GM11168 (cell line): ENCODE data around the gene CENPP.

Source experiments
- in situ Hi-C: fragments of 300-500 bp; cut with MboI; formaldehyde crosslinking; loops from one replicate; pipeline ENCODE4 v1.12.0; 2022; ENCODE audit warnings: low sequenced_read_pairs; ENCODE audit not compliant: unreplicated experiment

CENPP gene

GRCh38 chr9:92661127-92661526 lies 335.4 kb downstream of the CENPP start:
- in situ Hi-C loops, result no loop called here

- in situ Hi-C loops, result no loop called here
Measured at GRCh38 chr9:92661743-92662142, 336.0 kb downstream of the CENPP start.

DNA sequence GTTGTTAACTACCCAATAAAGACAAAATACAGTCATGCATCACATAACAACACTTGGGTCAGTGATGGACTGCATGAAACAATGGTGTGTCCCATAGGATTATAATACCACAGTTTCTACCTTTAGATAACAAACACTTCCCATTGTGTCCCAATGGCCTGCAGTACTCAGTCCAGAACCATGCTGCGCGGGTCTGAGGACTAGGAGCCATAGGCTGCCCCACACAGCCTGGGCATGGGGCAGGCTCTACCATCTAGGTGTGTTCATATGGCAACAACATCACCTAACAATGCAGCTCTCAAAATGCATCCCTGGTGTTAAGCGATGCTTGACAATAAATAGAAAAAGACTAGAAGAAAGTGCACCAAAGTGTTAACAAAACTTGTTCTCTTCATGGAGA lies 337.4 kb downstream of the CENPP start:
- in situ Hi-C loops, result no loop called here

DNA sequence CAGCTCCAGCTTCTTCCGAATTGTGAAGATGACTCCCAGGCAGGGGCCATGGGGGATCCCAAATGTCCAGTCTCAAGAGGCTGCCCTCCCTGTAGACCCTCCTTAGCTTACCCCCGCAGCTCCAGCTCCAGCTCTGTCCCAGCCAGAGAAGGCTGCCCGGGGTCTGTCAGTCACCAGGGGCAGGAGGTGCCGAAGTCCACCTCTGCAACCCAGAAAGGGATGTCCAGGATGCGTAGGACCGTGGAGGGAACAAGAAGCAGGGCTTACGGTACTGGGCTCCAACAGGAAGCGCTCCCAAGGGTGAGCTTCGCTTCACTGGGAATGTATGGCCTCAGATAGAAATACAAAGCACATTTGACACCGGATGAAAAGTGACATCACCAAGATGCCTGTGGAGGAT lies 338.2 kb downstream of the CENPP start:
- in situ Hi-C loops, result no loop called here

DNA sequence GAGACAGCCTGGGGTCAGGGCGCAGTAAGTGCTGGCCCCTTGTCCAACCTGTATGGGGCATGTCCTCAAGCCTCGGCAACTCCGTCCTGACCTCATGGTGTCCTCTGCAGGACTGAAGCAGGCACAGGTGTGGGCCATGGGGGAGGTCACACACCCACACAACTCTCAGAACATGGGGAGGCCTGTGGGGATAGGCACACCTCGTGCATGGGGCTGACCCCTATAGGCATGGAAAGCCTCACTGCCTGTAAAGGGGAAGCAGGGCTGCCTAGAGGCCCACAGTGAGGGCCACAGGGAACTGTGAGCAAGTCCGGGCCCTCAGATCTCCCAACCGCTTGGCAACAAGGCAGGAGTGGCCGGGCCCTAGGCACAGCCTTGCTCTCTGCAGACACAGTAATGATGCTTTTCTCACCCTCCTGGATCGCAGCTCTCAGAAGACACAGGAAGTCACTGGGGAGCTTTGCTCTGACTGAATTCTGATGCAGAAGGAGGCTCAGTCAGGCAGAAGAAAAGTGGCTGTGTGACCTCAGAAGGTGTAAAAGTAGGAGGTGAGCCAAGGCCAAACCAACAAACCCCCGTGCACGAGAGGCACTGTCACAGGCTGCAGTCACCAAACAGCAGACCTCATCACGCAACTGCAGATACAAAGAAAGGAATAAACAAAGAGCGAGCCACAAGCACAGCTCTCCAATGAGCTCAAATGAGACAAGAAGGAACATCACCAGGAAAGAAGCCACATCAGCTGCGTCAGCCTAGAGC lies 338.8 kb downstream of the CENPP start:
- in situ Hi-C loops, result no loop called here

- in situ Hi-C loops, result no loop called here
Measured at GRCh38 chr9:92665836-92666235, 340.1 kb downstream of the CENPP start.

GRCh38 chr9:92666236-92666635 lies 340.5 kb downstream of the CENPP start:
- in situ Hi-C loops, result no loop called here

- in situ Hi-C loops, result no loop called here
Measured at GRCh38 chr9:92666912-92667532, 341.3 kb downstream of the CENPP start.

DNA sequence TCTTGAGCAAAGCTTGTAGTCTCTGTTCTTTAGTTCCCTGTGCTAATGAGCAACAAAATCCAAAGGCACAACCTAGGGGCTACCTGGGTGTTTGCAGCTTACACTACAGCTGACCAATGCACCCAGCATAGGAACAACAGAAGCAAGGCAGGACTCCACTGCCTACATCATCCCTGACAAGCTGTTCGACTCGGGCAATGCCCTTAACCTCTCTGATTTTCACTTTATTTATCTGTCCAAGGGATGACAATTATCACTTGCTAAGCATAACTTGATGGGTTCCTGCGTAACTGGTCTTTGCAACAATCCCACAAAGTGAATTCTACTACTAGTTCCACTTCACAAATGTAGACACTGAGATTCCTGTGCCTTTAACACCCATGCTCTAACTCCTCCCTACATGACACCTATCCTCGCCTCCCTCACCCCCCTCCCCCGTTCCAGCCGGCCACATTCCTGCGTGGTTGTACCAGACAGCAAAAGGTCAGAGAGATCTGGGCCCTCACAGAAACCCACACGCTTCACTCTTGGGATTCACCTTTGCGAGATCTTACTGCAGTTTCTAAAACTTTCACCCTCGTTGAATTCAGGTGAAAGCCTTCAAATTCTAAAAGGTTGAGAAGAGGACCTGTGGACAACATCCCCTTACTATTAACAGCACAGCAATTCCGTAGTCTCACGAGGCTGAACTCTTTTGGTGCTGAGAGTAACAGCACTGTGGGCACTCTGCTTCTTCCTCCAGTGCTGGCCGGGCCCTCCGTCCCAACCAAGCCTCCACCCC lies 343.2 kb downstream of the CENPP start:
- in situ Hi-C loops, result no loop called here

GRCh38 chr9:92669527-92669889 lies 343.8 kb downstream of the CENPP start:
- in situ Hi-C loops, result no loop called here
